Measurements from ENCODE around the gene UST. TPM values are rescaled to one million over a fixed set of nuclear protein-coding genes. Genes with fewer than 3 reads are reported as not detected.
A peak's percentile ranks its signal among the peaks of the same experiment; 100 is the strongest.

UST gene
- total and polyA plus RNA-seq, 7 experiments from 2014 or later, result 0.35 to 2.6 (median 0.46) TPM; not detected in 2

- H3K4me1 Mint-ChIP-seq, result peaks cover 0 to 22% (median 12%) of the 10 kb centered on the region in 7 donors
- H3K4me1 ChIP-seq (ENCODE audit: control insufficient read depth in 2 of 2, insufficient read depth in 2 of 2, low read length in 2 of 2), result peaks cover 0 to 20% of the 10 kb centered on the region in 2 donors
- CTCF ChIA-PET, result no interaction called here
- intact Hi-C loops (cut with micrococcal nuclease), result no loop called here
- DNase-seq, result no peak
- H3K36me3 Mint-ChIP-seq, result peaks cover 0 to 11% (median 0%) of the 10 kb centered on the region in 5 donors
- peaks cover 7 to 40% (median 24%) of the 10 kb centered on the region in 5 donors for H3K27me3 Mint-ChIP-seq
- no peaks in the 10 kb centered on the region for H3K27me3 ChIP-seq (ENCODE audit: control insufficient read depth in 2 of 2, insufficient read depth in 2 of 2, low read length in 2 of 2)
- no peak overlapping the region for H3K27ac Mint-ChIP-seq
- H3K4me3 ChIP-seq (ENCODE audit: low read length), result no peak overlapping the region
- no peaks in the 10 kb centered on the region for H3K36me3 ChIP-seq (ENCODE audit: control insufficient read depth in 2 of 3, insufficient read depth in 3 of 3, low read length in 3 of 3)
- POLR2A ChIA-PET, result no interaction called here
- H3K9me3 ChIP-seq (ENCODE audit: control insufficient read depth in 2 of 3, low read length in 3 of 3), result no peaks in the 10 kb centered on the region
- H3K27ac ChIP-seq (ENCODE audit: low read depth, low read length), result no peak overlapping the region
- no peak for ATAC-seq
- no peak overlapping the region for H3K4me3 Mint-ChIP-seq
- peaks cover 0 to 9% (median 4%) of the 10 kb centered on the region in 11 donors for H3K9me3 Mint-ChIP-seq
These were observed 80.7 kb downstream of the UST start for GRCh38 chr6:148827416-148828045.

DNA sequence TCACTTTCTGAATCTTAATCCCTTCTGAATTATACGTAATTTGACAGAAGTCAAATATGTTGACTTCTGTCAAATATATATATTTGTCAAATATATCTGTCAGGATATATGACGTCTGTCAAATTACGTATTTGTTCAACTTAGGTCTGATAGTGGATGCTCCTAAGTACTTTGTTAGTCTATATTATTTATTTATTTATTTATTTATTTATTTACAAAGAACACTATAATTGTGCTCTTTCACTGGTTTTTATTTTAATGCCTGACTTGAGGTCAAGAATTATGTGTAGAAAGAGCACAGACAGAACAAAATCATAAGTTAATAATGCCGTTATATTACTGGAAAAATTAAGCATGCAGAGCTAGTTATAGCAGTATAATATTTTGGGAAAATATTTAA is 81.2 kb downstream of the UST start:
- POLR2A ChIA-PET, result no interaction called here
- peaks cover 0 to 20% of the 10 kb centered on the region in 2 donors for H3K4me1 ChIP-seq (ENCODE audit: control insufficient read depth in 2 of 2, insufficient read depth in 2 of 2, low read length in 2 of 2)
- H3K27me3 Mint-ChIP-seq, result peaks cover 4 to 35% (median 25%) of the 10 kb centered on the region in 5 donors

DNA sequence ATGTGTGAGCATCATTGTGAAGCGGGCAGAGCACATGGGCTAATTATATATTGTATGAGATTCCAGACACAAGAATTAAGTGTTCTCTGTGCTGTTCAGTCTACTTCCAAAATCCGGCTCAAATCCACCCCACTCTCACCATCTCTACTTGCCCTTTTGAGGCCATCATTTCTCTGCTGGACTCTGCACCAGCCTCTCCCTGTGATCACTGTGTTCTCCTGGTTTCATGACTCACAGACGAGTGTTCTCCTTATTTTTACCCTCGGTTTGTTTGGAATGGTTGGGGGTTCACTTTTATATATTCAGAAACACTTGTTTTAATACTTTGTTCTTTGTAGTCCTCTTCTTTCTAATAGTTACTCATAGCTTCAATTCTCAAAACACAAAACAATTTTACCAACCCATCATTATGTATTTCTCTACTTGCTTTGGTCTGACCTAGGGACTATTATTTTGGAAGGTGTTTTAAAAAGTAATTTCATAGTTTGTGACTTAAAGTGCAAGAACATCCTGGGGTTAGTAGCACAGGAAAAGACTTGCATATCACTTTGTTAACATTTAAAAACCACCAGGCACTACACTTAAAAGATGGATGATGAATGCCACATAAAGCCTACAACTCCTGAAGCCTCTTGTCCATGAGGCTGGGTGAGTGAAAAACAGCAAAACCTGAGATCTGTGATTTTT is 82.7 kb downstream of the UST start:
- Histone ChIP-seq H3K9me3 (ENCODE audit: control insufficient read depth in 2 of 3, low read length in 3 of 3) (no peaks in the 10 kb centered on the region), H3K27me3 (ENCODE audit: control insufficient read depth in 2 of 2, insufficient read depth in 2 of 2, low read length in 2 of 2) (no peaks in the 10 kb centered on the region), H3K4me3 (ENCODE audit: low read length) (no peak overlapping the region), H3K27ac (ENCODE audit: low read depth, low read length) (no peak overlapping the region), H3K4me1 (ENCODE audit: control insufficient read depth in 2 of 2, insufficient read depth in 2 of 2, low read length in 2 of 2) (peaks cover 0 to 20% of the 10 kb centered on the region in 2 donors), H3K36me3 (ENCODE audit: control insufficient read depth in 2 of 3, insufficient read depth in 3 of 3, low read length in 3 of 3) (no peaks in the 10 kb centered on the region)
- CTCF ChIA-PET, result no interaction called here
- POLR2A ChIA-PET, result no interaction called here
- H3K9me3 Mint-ChIP-seq, result peaks cover 0 to 9% (median 4%) of the 10 kb centered on the region in 11 donors
- H3K27ac Mint-ChIP-seq, result no peak overlapping the region
- peaks cover 0 to 22% (median 12%) of the 10 kb centered on the region in 7 donors for H3K4me1 Mint-ChIP-seq
- intact Hi-C loops (cut with micrococcal nuclease), result no loop called here
- DNase-seq (no peak), ATAC-seq (peak; percentile 22)
- peak overlapping the region in 1 of 10 donors; percentile 9 for H3K4me3 Mint-ChIP-seq
- H3K36me3 Mint-ChIP-seq, result peaks cover 0 to 11% (median 0%) of the 10 kb centered on the region in 5 donors
- H3K27me3 Mint-ChIP-seq, result peaks cover 4 to 31% (median 21%) of the 10 kb centered on the region in 5 donors

More for the DNA sequence above, 81.2 kb downstream of the UST start:
- Histone ChIP-seq H3K27ac (ENCODE audit: low read depth, low read length) (no peak overlapping the region), H3K9me3 (ENCODE audit: control insufficient read depth in 2 of 3, low read length in 3 of 3) (no peaks in the 10 kb centered on the region), H3K36me3 (ENCODE audit: control insufficient read depth in 2 of 3, insufficient read depth in 3 of 3, low read length in 3 of 3) (no peaks in the 10 kb centered on the region), H3K4me3 (ENCODE audit: low read length) (no peak overlapping the region), H3K27me3 (ENCODE audit: control insufficient read depth in 2 of 2, insufficient read depth in 2 of 2, low read length in 2 of 2) (no peaks in the 10 kb centered on the region)
- CTCF ChIA-PET, result no interaction called here
- no peak overlapping the region for H3K27ac Mint-ChIP-seq
- peaks cover 0 to 22% (median 12%) of the 10 kb centered on the region in 7 donors for H3K4me1 Mint-ChIP-seq
- peaks cover 0 to 11% (median 0%) of the 10 kb centered on the region in 5 donors for H3K36me3 Mint-ChIP-seq
- peaks cover 0 to 9% (median 4%) of the 10 kb centered on the region in 11 donors for H3K9me3 Mint-ChIP-seq
- no peak for DNase-seq
- intact Hi-C loops (cut with micrococcal nuclease), result no loop called here
- no peak for ATAC-seq
- H3K4me3 Mint-ChIP-seq, result no peak overlapping the region

DNA sequence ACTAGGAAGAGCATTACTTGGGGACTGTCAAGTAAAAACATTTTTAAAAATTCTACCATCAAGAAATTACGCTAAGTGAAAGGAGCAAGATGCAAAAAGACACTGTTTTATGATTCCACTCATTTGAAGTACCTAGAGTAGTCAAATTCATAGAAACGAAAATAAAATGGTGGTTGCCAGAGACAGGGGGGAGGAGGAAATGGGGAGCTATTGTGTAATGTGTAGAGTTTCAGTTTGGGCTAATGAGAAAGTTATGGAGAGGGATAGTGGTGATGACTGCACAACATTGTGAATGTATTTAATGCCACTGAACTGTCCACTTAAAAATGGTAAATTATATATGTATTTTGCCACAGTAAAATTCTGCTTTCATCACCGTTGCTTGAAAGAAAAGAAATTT is 83.8 kb downstream of the UST start:
- peaks cover 0 to 22% (median 12%) of the 10 kb centered on the region in 7 donors for H3K4me1 Mint-ChIP-seq
- peaks cover 0 to 3% (median 0%) of the 10 kb centered on the region in 11 donors for H3K9me3 Mint-ChIP-seq
- intact Hi-C loops (cut with micrococcal nuclease), result no loop called here
- ATAC-seq (peak; percentile 34), DNase-seq (no peak)
- H3K4me3 Mint-ChIP-seq, result peak overlapping the region; percentile 1 to 81 (median 47)
- Histone ChIP-seq H3K9me3 (ENCODE audit: control insufficient read depth in 2 of 3, low read length in 3 of 3) (no peaks in the 10 kb centered on the region), H3K36me3 (ENCODE audit: control insufficient read depth in 2 of 3, insufficient read depth in 3 of 3, low read length in 3 of 3) (no peaks in the 10 kb centered on the region), H3K4me3 (ENCODE audit: low read length) (peak overlapping the region; percentile 21), H3K27ac (ENCODE audit: low read depth, low read length) (no peak overlapping the region), H3K4me1 (ENCODE audit: control insufficient read depth in 2 of 2, insufficient read depth in 2 of 2, low read length in 2 of 2) (peaks cover 0 to 20% of the 10 kb centered on the region in 2 donors), H3K27me3 (ENCODE audit: control insufficient read depth in 2 of 2, insufficient read depth in 2 of 2, low read length in 2 of 2) (no peaks in the 10 kb centered on the region)
- POLR2A ChIA-PET, result no interaction called here
- peaks cover 0 to 2% (median 0%) of the 10 kb centered on the region in 5 donors for H3K36me3 Mint-ChIP-seq
- H3K27me3 Mint-ChIP-seq, result peaks cover 3 to 22% (median 15%) of the 10 kb centered on the region in 5 donors
- CTCF ChIA-PET, result no interaction called here
- peak overlapping the region in 2 of 9 donors; percentile 16 to 31 for H3K27ac Mint-ChIP-seq

DNA sequence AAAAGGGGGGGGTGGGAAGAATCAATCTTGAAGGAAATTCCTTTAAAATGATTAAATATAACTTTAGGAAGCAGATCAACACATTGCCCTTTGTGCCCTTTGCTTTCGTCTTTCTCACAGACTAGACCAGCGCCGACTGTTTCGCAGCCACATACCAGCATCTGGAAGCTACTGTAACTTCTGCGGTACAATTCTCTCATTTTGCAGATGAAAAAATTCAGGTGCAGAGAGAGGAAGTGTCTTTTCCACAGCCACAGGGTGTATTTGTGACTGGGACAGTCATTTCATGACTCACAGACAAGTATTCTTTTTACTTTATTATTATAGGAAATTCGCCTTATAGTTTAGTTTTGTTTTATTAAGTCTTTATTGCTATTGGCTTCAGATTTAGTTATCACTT is 84.2 kb downstream of the UST start:
- Histone ChIP-seq H3K27me3 (ENCODE audit: control insufficient read depth in 2 of 2, insufficient read depth in 2 of 2, low read length in 2 of 2) (no peaks in the 10 kb centered on the region), H3K9me3 (ENCODE audit: control insufficient read depth in 2 of 3, low read length in 3 of 3) (no peaks in the 10 kb centered on the region), H3K4me3 (ENCODE audit: low read length) (peak overlapping the region; percentile 21), H3K27ac (ENCODE audit: low read depth, low read length) (no peak overlapping the region), H3K4me1 (ENCODE audit: control insufficient read depth in 2 of 2, insufficient read depth in 2 of 2, low read length in 2 of 2) (peaks cover 0 to 20% of the 10 kb centered on the region in 2 donors), H3K36me3 (ENCODE audit: control insufficient read depth in 2 of 3, insufficient read depth in 3 of 3, low read length in 3 of 3) (no peaks in the 10 kb centered on the region)
- intact Hi-C loops (cut with micrococcal nuclease), result no loop called here
- ChIA-PET POLR2A (no interaction called here), CTCF (no interaction called here)
- DNase-seq (peak in 1 of 9 donors; percentile 2), ATAC-seq (peak; percentile 66)
- peak overlapping the region in 9 of 10 donors; percentile 10 to 81 (median 48) for H3K4me3 Mint-ChIP-seq
- no peaks in the 10 kb centered on the region for H3K36me3 Mint-ChIP-seq
- no peaks in the 10 kb centered on the region for H3K9me3 Mint-ChIP-seq
- peaks cover 0 to 19% (median 13%) of the 10 kb centered on the region in 5 donors for H3K27me3 Mint-ChIP-seq
- peaks cover 0 to 22% (median 13%) of the 10 kb centered on the region in 7 donors for H3K4me1 Mint-ChIP-seq
- peak overlapping the region in 1 of 9 donors; percentile 16 for H3K27ac Mint-ChIP-seq

DNA sequence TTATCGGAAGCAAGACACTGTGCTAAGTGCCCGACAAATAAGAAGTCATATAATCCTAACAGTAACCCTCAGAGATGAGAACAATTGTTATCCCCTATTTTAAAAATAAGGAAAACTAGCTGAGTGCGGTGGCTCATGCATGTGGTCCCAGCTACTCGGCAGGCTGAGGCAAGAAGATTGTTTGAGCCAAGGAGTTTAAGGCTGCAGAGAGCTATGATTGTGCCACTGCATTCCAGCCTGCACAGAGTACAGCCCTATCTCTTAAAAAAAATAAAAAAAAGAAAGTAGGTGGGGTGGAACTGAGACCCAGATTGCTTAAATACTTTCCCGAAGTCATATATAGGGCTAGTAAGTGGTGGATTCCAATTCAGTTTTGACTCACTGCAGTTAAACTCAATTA is 84.7 kb downstream of the UST start:
- Histone ChIP-seq H3K27me3 (ENCODE audit: control insufficient read depth in 2 of 2, insufficient read depth in 2 of 2, low read length in 2 of 2) (no peaks in the 10 kb centered on the region), H3K9me3 (ENCODE audit: control insufficient read depth in 2 of 3, low read length in 3 of 3) (no peaks in the 10 kb centered on the region), H3K36me3 (ENCODE audit: control insufficient read depth in 2 of 3, insufficient read depth in 3 of 3, low read length in 3 of 3) (no peaks in the 10 kb centered on the region), H3K4me3 (ENCODE audit: low read length) (peak overlapping the region; percentile 21), H3K4me1 (ENCODE audit: control insufficient read depth in 2 of 2, insufficient read depth in 2 of 2, low read length in 2 of 2) (peaks cover 0 to 20% of the 10 kb centered on the region in 2 donors), H3K27ac (ENCODE audit: low read depth, low read length) (no peak overlapping the region)
- peaks cover 0 to 19% (median 13%) of the 10 kb centered on the region in 5 donors for H3K27me3 Mint-ChIP-seq
- CTCF ChIA-PET, result no interaction called here
- H3K27ac Mint-ChIP-seq, result no peak overlapping the region
- H3K36me3 Mint-ChIP-seq, result no peaks in the 10 kb centered on the region
- peaks cover 0 to 22% (median 13%) of the 10 kb centered on the region in 7 donors for H3K4me1 Mint-ChIP-seq
- no peak for DNase-seq
- H3K4me3 Mint-ChIP-seq, result peak overlapping the region in 1 of 10 donors; percentile 70
- no peak for ATAC-seq
- intact Hi-C loops (cut with micrococcal nuclease), result no loop called here
- POLR2A ChIA-PET, result no interaction called here
- no peaks in the 10 kb centered on the region for H3K9me3 Mint-ChIP-seq
